Measurements from ENCODE around the gene GPC1. TPM values are rescaled to one million over a fixed set of nuclear protein-coding genes. Genes with fewer than 3 reads are reported as not detected.

Gene GPC1
- polyA plus RNA-seq, 1 of the 3 experiments (the other 2 are of a cell fraction) = 65.5 TPM

GRCh38 chr2:240393831-240394410 lies 41.5 kb upstream of the GPC1 start:
- Histone ChIP-seq H3K79me2 (ENCODE audit: insufficient read depth) (no peaks in the 10 kb centered on the region), H3K4me3 (ENCODE audit: low read depth in 2 of 2, low read length in 1 of 2) (no peak overlapping the region), H3K4me2 (no peak overlapping the region), H3K9ac (no peak overlapping the region), H3K27me3 (ENCODE audit: insufficient read depth) (no peaks in the 10 kb centered on the region), H4K20me1 (ENCODE audit: insufficient read depth) (no peaks in the 10 kb centered on the region), H2AFZ (ENCODE audit: low read depth) (no peak overlapping the region), H3K4me1 (ENCODE audit: control insufficient read depth in 1 of 2, insufficient read depth in 2 of 2, low read depth in 1 of 2, low read length in 1 of 2) (peaks cover 0 to under 1% of the 10 kb centered on the region in 2 experiments; a peak in 1 of 4 replicates), H3K9me2 (no peaks in the 10 kb centered on the region), H3K9me3 (no peaks in the 10 kb centered on the region), H3F3A (replicated peaks; ENCODE audit: insufficient read depth) (no peaks in the 10 kb centered on the region), H3K27ac (ENCODE audit: low read depth in 2 of 2, low read length in 1 of 2) (no peak overlapping the region), H3K36me3 (replicated peaks in 1 of 2; ENCODE audit: control insufficient read depth in 1 of 2, insufficient read depth in 2 of 2, low read length in 1 of 2) (no peaks in the 10 kb centered on the region)
- ChIA-PET POLR2A (no interaction called here), CTCF (no interaction called here)
- no peak for DNase-seq
- no peak for TF ChIP-seq IRF3 (IDR thresholded peaks at IDR 0.05; ENCODE audit: low read depth, low read length)
- TF ChIP-seq RCOR1 (IDR thresholded peaks at IDR 0.05; ENCODE audit: low read length) = no peak
- TF ChIP-seq YY1 (IDR thresholded peaks at IDR 0.05; ENCODE audit: low read depth) = no peak
- no peak for TF ChIP-seq FOXM1 (IDR thresholded peaks at IDR 0.05; ENCODE audit: low read depth)
- TF ChIP-seq RAD21 (IDR thresholded peaks at IDR 0.05; ENCODE audit: low read length) = no peak
- TF ChIP-seq ELF1 (IDR thresholded peaks at IDR 0.05) = no peak
- no peak for TF ChIP-seq NFIC (IDR thresholded peaks at IDR 0.05; ENCODE audit: borderline replicate concordance)
- no peak for TF ChIP-seq JUND (IDR thresholded peaks at IDR 0.05)
- 66% methylated on average over 11 of the region's 21 CpGs for WGBS (ENCODE audit: low lambda C conversion rate)

DNA sequence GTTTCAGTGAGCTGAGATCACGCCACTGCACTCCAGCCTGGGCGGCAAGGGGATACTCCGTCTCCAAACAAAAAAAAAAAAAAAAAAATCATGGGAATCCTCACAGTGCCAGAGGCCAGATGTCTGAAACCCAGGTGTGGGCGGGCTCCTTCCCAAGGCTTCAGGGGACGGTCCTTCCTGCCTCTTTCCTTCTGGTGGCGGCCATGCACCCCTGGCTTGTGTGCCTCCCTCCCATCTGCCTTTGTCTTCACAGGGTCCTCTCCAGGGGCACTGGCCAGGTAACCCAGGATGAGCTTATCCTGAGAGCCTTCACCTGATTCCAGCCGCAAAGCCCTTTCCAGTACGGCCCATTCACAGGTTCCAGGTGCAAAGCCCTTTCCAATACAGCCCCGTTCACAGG lies 40.9 kb upstream of the GPC1 start:
- peaks cover 0 to 5% of the 10 kb centered on the region in 2 experiments; a peak in 1 of 4 replicates for H3K4me1 ChIP-seq (ENCODE audit: control insufficient read depth in 1 of 2, insufficient read depth in 2 of 2, low read depth in 1 of 2, low read length in 1 of 2)
- POLR2A ChIA-PET = no interaction called here
- H3K27me3 ChIP-seq (ENCODE audit: insufficient read depth) = no peaks in the 10 kb centered on the region
- 82% methylated on average over 9 of the region's 9 CpGs for WGBS (ENCODE audit: low lambda C conversion rate)
- H3K79me2 ChIP-seq (ENCODE audit: insufficient read depth) = no peaks in the 10 kb centered on the region
- H2AFZ ChIP-seq (ENCODE audit: low read depth) = no peak overlapping the region
- H3K9me2 ChIP-seq = no peaks in the 10 kb centered on the region
- TF ChIP-seq, protein P1, sequence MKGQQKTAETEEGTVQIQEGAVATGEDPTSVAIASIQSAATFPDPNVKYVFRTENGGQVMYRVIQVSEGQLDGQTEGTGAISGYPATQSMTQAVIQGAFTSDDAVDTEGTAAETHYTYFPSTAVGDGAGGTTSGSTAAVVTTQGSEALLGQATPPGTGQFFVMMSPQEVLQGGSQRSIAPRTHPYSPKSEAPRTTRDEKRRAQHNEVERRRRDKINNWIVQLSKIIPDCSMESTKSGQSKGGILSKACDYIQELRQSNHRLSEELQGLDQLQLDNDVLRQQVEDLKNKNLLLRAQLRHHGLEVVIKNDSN (IDR thresholded peaks at IDR 0.05; ENCODE audit: borderline replicate concordance, low read depth) = no peak
- TF ChIP-seq FOXM1 (IDR thresholded peaks at IDR 0.05; ENCODE audit: low read depth) = no peak
- no peak for TF ChIP-seq RFX5 (IDR thresholded peaks at IDR 0.05; ENCODE audit: low read length)
- no peak for TF ChIP-seq TCF12 (IDR thresholded peaks at IDR 0.05)
- TF ChIP-seq FOXJ3 (CRISPR knock-in tag; IDR thresholded peaks at IDR 0.05) = no peak
- no peak overlapping the region for H3K4me2 ChIP-seq
- DNase-seq = no peak
- H4K20me1 ChIP-seq (ENCODE audit: insufficient read depth) = no peaks in the 10 kb centered on the region
- no peak overlapping the region for H3K4me3 ChIP-seq (ENCODE audit: low read depth in 2 of 2, low read length in 1 of 2)
- no peaks in the 10 kb centered on the region for H3F3A ChIP-seq (replicated peaks; ENCODE audit: insufficient read depth)
- H3K9ac ChIP-seq = no peak overlapping the region
- H3K36me3 ChIP-seq (replicated peaks in 1 of 2; ENCODE audit: control insufficient read depth in 1 of 2, insufficient read depth in 2 of 2, low read length in 1 of 2) = no peaks in the 10 kb centered on the region
- CTCF ChIA-PET = no interaction called here
- no peaks in the 10 kb centered on the region for H3K9me3 ChIP-seq
- H3K27ac ChIP-seq (ENCODE audit: low read depth in 2 of 2, low read length in 1 of 2) = no peak overlapping the region

GRCh38 chr2:240395448-240395847 lies 40.0 kb upstream of the GPC1 start:
- no peak for TF ChIP-seq FOXJ3 (CRISPR knock-in tag; IDR thresholded peaks at IDR 0.05)
- no peak for TF ChIP-seq RCOR1 (IDR thresholded peaks at IDR 0.05; ENCODE audit: low read length)
- TF ChIP-seq NRF1 (IDR thresholded peaks at IDR 0.05; ENCODE audit: low read depth, low read length) = no peak
- no peak for TF ChIP-seq EP300 (IDR thresholded peaks at IDR 0.05; ENCODE audit: borderline replicate concordance in 1 of 2, low read depth in 1 of 2, low read length in 1 of 2)
- TF ChIP-seq, protein P2, sequence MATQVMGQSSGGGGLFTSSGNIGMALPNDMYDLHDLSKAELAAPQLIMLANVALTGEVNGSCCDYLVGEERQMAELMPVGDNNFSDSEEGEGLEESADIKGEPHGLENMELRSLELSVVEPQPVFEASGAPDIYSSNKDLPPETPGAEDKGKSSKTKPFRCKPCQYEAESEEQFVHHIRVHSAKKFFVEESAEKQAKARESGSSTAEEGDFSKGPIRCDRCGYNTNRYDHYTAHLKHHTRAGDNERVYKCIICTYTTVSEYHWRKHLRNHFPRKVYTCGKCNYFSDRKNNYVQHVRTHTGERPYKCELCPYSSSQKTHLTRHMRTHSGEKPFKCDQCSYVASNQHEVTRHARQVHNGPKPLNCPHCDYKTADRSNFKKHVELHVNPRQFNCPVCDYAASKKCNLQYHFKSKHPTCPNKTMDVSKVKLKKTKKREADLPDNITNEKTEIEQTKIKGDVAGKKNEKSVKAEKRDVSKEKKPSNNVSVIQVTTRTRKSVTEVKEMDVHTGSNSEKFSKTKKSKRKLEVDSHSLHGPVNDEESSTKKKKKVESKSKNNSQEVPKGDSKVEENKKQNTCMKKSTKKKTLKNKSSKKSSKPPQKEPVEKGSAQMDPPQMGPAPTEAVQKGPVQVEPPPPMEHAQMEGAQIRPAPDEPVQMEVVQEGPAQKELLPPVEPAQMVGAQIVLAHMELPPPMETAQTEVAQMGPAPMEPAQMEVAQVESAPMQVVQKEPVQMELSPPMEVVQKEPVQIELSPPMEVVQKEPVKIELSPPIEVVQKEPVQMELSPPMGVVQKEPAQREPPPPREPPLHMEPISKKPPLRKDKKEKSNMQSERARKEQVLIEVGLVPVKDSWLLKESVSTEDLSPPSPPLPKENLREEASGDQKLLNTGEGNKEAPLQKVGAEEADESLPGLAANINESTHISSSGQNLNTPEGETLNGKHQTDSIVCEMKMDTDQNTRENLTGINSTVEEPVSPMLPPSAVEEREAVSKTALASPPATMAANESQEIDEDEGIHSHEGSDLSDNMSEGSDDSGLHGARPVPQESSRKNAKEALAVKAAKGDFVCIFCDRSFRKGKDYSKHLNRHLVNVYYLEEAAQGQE (IDR thresholded peaks at IDR 0.05; ENCODE audit: low read depth, low read length) = no peak
- TF ChIP-seq CTCF (IDR thresholded peaks at IDR 0.05) = no peak
- no peak for TF ChIP-seq SMC3 (IDR thresholded peaks at IDR 0.05; ENCODE audit: low read depth, low read length)
- 46% methylated on average over 4 of the region's 8 CpGs for WGBS (ENCODE audit: low lambda C conversion rate)
- Histone ChIP-seq H3K4me3 (ENCODE audit: low read depth in 2 of 2, low read length in 1 of 2) (no peak overlapping the region), H3K4me1 (ENCODE audit: control insufficient read depth in 1 of 2, insufficient read depth in 2 of 2, low read depth in 1 of 2, low read length in 1 of 2) (peaks cover 0 to 7% of the 10 kb centered on the region in 2 experiments; a peak in 1 of 4 replicates), H4K20me1 (ENCODE audit: insufficient read depth) (no peaks in the 10 kb centered on the region), H3K9me2 (no peaks in the 10 kb centered on the region), H3K27me3 (ENCODE audit: insufficient read depth) (no peaks in the 10 kb centered on the region), H3K9ac (no peak overlapping the region), H3K4me2 (no peak overlapping the region), H3K36me3 (replicated peaks in 1 of 2; ENCODE audit: control insufficient read depth in 1 of 2, insufficient read depth in 2 of 2, low read length in 1 of 2) (no peaks in the 10 kb centered on the region), H3K9me3 (no peaks in the 10 kb centered on the region), H3K79me2 (ENCODE audit: insufficient read depth) (no peaks in the 10 kb centered on the region), H3K27ac (ENCODE audit: low read depth in 2 of 2, low read length in 1 of 2) (no peak overlapping the region), H3F3A (replicated peaks; ENCODE audit: insufficient read depth) (no peaks in the 10 kb centered on the region), H2AFZ (ENCODE audit: low read depth) (no peak overlapping the region)
- no peak for DNase-seq
- ChIA-PET POLR2A (no interaction called here), CTCF (no interaction called here)

Measured in SK-N-SH (cell line).